Stimulated activated CD4-positive, alpha-beta T cell treated with anti-CD3 and anti-CD28 coated beads, Interleukin-2, amount 100 ng/mL, for 48 hours (primary cell): Measurements from ENCODE around the gene REP15.
"Not testable (repeated sequence)": the region's sequence is repeated elsewhere in the genome, so short reads cannot be mapped to it uniquely, and the experiment has no call there.

Experiments used
- DNase-seq, 2 donors: peaks; one replicate each; pipeline ENCODE4 v3.0.0-alpha.2; 2020

The REP15 gene

GRCh38 chr12:27703720-27704452, 7.6 kb downstream of the REP15 start:
- DNase-seq, result peak; percentile 72 to 74

GRCh38 chr12:27705263-27705662, 9.0 kb downstream of the REP15 start:
- no peak for DNase-seq

- DNase-seq, result no peak
Observed at GRCh38 chr12:27707216-27707615, 11.0 kb downstream of the REP15 start.

- DNase-seq, result no peak
Observed at GRCh38 chr12:27709212-27709931, 13.1 kb downstream of the REP15 start.

GRCh38 chr12:27709932-27710591, 13.8 kb downstream of the REP15 start:
- peak in 1 of 2 donors; percentile 9 for DNase-seq

- peak; percentile 88 to 90 for DNase-seq
Observed at GRCh38 chr12:27710592-27711316, 14.5 kb downstream of the REP15 start, which contains the start of gene MRPS35. Gene MRPS35 (plus strand): TSS chr12:27710832. CDS start chr12:27710844, 12 bp downstream.

GRCh38 chr12:27711317-27711682, 15.1 kb downstream of the REP15 start:
- no peak for DNase-seq

- no peak for DNase-seq
Observed at GRCh38 chr12:27711967-27712366, 15.7 kb downstream of the REP15 start.

- no peak for DNase-seq
Observed at GRCh38 chr12:27723212-27723611, 27.0 kb downstream of the REP15 start.

- no peak for DNase-seq
Observed at GRCh38 chr12:27730097-27730588, 33.9 kb downstream of the REP15 start.

- no peak for DNase-seq
Observed at GRCh38 chr12:27732281-27732680, 36.0 kb downstream of the REP15 start.

GRCh38 chr12:27733052-27733656, 36.9 kb downstream of the REP15 start:
- peak in 1 of 2 donors; percentile 22 for DNase-seq

- no peak for DNase-seq
Observed at GRCh38 chr12:27733791-27734190, 37.5 kb downstream of the REP15 start.

GRCh38 chr12:27734321-27734720, 38.1 kb downstream of the REP15 start:
- not testable (repeated sequence) for DNase-seq

- no peak for DNase-seq
Observed at GRCh38 chr12:27743601-27744000, 47.4 kb downstream of the REP15 start.

- not testable (repeated sequence) for DNase-seq
Observed at GRCh38 chr12:27745734-27746133, 49.5 kb downstream of the REP15 start.
